HG02759 (cell line): ENCODE results near the gene SPRED2.
"Not testable (repeated sequence)": the region's sequence is repeated elsewhere in the genome, so short reads cannot be mapped to it uniquely, and the experiment has no call there.

ENCODE experiments used
- ATAC-seq: cut with Tn5 transposase; IDR thresholded peaks from one replicate; pipeline ENCODE4 v1.9.1; 2021; ENCODE audit warnings: mild to moderate bottlenecking, moderate library complexity; ENCODE audit not compliant: unreplicated experiment

SPRED2 gene

DNA sequence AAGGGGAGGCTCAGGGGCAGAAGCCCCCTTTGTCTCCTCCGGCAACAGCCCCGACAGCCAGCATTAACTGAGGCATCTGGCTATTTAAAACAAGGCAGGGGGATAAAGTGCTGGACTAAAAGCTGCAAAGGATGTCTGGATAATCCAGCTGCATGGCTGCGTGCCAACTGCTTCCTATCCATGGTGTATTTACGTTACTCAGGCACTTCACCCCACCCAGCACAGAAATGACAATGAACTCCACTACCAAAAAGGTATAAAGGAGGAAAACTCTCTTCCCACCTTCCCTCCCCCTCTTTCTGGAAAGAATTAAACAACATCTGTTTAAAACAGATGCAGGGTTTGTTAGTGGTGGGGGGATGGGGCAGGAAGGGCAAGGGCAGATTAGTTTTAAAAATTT, 82.5 kb downstream of the SPRED2 start:
- no peak for ATAC-seq

DNA sequence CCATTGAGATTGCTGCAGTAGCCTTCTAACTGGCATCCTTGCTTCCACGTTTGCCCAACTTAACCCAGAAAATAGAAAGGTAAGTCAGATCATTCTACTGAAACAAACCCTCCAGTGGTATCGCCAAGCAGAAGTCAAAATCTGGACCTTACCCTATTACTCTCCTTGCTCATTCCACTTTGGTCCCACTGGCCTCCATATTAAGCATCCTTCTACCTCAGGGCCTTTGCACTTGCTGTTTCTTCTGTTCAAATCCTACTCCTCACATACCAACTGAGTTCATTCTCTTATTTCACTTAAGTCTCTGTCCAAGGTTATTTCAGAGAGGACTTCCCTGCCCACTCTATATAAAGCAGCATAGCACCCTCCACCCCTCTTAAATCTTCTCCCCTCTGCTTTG, 84.5 kb downstream of the SPRED2 start:
- no peak for ATAC-seq

DNA sequence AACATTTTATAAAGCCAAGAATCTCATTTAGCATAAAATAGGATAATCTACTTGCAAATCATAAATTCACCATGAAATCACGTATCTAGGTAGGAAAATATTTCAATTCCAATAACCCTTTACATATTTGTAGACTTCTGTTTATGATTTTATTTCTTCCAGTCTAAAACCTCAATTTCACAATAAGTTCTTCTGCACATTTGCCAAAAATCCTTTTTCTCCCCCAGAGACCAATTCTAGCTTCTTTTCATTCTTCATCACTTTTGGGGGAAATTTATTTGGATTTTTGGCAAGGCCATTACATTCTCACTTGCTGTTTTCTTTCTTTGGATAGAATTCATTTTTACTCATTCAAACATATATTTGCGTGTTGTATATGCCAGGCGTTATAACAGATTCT, 86.8 kb downstream of the SPRED2 start:
- ATAC-seq: no peak

DNA sequence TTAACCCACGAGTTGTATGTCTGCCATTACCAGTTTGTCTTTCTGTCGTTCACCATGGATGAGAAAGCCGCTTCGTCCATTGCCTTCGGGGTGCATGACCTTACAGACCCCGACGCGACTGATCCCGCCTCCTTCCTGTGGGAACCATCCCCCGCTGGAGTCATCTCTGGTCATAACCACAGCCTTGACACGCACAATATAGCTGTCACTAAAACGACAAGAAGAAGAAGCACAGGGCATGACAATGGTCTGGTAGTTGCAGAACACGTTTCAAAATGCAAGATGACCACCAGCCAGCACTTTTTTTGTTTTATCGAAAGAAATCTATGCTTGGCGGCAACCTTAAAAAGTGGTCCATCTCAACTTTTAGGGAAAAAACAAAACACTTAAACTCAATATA, 87.7 kb downstream of the SPRED2 start:
- peak; percentile 53 for ATAC-seq

DNA sequence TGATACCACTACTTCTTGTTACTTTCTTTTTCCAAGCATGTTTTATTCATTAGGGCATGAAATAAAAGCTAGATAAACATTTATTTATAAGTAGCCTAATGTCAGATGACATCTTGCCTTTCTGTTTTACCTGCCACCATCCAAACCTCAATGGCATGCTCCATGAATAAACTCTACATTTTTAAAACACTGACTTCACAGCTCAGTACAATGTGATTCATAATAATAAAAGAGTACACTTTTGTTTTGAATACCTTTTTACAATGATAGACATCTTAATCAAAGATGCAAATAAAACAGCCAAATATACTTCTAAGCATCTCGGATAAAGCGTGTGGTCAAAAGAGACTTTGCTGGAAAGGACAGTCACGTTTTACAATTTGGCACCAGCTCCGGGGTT, 88.2 kb downstream of the SPRED2 start:
- no peak for ATAC-seq

DNA sequence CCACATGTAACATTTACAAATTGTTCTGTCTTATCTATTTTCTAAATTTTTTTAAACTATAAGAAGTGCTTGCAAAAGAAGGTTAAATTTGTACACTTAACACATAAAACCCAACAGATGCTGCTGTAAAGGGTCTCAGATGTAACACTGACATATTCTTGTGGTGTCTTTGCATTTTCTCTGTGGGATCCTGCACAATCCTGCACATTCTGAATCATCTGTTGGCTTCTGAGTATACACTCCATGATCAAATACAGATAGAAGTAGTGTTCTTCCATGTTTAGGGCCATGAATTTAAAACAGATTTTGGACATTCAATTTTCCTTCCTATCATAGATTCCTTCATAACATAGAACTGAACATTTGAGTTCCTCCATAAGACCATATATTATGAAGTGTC, 89.0 kb downstream of the SPRED2 start:
- no peak for ATAC-seq

DNA sequence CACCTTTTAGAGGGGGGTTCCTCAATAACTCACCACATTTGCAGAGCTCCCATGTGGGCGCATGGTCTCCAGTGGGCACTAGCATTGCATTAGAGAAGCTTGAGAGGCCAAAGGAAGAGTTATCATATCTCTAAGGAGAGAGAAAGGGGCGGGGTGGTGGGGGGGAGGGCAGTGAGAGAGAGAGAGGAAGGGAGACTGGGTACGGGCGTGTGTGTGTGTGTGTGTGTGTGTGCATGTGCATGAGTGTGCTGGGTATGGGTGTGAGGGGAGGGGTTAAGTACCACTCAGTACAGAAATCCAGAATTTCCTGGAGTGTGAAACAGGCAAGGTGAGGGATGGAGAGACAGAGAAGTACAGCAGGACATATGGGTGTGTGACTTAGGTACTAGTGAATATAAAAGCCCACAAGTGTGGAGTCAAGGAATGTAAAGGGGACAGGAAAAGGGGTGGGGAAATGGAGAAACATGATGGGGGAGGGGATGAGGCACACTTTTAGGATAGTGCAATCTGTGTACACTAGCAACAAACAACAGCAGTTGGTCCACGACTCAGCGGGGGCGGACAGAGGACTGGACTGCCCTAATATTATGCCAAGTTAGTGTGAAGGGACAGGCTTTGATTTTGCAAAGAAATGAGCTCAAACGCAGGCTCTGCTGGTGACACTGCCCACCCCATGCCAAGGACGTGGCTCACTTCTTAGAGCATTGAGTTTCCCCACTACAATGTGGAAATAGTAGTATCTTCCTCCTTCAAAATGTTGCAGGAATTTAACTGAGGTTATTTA, 91.3 kb downstream of the SPRED2 start:
- ATAC-seq: no peak

DNA sequence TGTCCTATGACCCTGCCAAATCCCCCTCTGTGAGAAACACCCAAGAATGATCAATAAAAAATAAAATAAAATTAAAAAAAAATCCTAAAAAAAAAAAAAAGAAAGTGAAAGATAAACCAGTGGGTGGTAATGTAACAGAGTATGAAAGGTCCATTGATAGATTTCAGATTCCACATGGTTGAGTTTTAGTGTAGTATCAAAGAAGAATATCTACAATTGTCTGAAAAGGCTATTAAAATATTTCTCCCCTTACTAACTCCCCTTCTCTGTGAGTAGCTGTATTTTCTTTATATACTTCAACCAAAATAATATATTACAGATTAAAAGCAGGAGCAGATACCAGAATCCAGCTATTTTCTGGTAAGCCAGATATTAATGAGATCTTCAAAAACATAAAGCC, 92.8 kb downstream of the SPRED2 start:
- no peak for ATAC-seq

DNA sequence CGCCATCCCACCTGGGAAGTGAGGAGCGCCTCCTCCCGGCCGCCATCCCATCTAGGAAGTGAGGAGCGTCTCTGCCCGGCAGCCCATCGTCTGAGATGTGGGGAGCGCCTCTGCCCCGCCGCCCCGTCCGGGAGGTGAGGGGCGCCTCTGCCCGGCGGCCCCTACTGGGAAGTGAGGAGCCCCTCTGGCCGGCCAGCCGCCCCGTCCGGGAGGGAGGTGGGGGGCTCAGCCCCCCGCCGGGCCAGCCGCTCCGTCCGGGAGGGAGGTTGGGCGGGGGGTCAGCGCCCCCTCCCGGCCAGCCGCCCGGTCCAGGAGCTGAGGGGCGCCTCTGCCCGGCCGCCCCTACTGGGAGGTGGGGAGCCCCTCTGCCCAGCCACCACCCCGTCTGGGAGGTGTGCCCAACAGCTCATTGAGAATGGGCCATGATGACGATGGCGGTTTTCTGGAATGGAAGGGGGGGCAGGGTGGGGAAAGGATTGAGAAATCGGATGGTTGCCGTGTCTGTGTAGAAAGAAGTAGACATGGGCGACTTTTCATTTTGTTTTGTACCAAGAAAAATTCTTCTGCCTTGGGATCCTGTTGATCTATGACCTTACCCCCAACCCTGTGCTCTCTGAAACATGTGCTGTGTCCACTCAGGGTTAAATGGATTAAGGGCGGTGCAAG, 93.4 kb downstream of the SPRED2 start:
- not testable (repeated sequence) for ATAC-seq

DNA sequence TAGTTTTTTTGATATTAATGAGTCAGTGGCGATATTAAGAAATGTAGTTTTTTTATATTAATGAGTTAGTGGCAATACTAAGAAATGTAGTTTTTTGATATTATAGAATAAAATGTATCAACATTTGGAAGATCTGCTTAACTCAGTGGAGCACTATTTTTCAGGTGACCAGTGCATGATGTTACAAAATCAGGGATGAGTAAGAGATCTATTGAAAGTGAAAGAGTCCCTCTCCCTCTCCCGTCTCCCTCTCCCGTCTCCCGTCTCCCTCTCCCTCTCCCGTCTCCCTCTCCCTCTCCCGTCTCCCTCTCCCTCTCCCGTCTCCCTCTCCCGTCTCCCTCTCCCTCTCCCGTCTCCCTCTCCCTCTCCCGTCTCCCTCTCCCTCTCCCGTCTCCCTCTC, 94.5 kb downstream of the SPRED2 start:
- ATAC-seq: not testable (repeated sequence)

DNA sequence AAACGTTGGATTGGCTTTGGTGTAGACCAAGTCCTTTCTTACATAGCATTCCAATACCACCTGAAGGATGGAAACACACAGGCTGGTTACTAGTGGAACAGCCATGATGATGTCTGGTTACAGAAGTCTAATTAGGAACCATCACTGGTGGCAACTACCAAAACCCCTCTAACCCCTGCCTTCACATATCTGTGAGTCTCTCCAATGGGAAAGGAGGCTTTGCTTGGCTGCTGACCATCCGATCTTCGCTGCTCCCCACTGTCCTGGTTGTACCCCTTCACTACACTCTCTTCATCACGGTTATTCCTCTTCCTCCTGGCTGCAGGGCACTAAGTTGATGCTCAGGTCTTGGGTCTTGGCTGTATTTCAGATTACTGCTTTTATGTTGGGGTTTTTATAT, 97.7 kb downstream of the SPRED2 start:
- no peak for ATAC-seq

DNA sequence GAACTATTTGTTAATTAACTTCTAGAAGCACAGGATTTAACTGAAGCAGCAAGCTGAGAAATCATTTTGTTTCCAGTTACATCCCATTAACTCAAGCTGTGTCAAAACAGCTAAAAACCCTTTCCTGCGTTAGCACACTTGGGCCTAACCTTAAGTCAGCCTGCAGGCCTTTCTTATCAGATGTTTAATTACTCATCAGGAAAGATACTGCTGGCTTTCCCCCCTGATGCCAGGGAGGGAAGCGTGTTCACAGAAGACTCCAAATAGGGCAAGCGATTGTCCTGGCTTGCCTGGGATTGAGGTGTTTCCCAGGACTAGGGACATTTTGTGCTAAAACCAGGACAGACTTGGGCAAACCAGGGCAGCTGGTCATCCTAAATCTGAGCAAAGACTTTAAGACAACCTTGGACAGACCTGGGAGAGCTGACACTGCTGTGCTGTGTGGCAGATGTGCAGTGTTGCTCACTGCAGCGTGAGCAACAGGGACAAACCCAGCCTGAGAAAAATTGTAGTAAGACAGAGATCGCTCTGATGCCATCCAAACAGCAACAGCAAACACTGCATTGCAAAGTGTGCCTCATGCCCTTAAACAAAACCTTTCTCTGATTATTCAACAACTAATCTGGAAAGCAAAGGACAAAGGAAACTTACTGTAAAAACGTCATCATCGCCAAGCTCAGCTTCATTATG, 100.9 kb downstream of the SPRED2 start:
- no peak for ATAC-seq

DNA sequence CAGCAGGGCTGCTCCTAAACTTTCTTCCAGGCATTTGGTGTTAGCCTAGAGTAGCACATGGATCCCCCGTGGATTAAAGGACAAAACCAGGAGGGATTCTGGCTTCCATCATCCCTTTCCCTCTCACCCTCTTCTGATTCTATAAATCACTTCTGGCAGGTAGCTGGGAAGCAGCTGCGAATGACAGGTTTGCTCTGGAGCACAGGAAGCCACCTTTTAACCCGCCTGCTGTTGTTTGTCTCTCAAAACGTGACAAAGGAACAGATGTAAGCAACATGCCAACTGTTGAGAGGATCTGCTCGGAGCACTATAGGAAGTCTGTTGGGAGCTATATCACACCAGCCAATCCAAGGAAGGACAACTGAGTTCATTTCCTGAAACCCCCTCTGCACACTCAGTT, 102.9 kb downstream of the SPRED2 start:
- ATAC-seq: no peak

DNA sequence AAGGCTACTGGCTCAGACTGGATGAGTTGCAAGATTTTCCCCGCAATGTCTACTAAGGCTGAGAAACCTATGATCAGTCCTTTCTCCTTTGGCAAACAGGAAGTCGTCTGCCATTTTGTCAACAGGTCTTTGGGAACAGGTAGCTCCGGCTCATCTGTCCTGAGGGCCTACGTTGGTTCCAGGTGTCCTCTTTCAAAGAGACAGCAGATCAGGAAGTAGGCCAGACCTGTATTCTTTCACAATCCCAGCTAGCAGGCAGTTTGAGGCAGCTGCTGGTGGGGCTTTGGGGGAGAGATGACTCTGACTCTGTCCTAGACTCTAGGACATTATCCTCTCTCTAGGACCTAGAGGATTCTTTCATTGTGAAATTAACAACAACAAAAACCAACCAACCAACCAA, 106.1 kb downstream of the SPRED2 start:
- ATAC-seq: no peak

DNA sequence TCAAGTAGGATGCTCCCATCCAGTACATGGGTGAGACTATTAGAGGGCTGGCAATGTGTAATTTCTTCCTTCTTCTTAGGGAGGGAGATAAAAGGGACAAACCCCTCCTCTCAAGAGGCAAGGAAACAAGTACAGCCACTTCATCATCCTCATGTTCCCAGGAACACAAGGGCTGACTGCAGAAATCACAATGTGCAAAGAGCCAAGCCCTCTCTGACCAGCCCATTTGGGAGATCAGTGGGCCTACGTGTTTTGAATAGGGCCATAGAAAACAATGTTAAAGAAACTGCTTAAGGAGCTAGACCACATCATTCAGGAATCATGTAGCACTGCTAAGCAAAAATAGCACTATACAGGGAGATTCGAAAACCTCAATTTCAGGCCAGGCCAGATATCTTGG, 107.3 kb downstream of the SPRED2 start:
- ATAC-seq: no peak

DNA sequence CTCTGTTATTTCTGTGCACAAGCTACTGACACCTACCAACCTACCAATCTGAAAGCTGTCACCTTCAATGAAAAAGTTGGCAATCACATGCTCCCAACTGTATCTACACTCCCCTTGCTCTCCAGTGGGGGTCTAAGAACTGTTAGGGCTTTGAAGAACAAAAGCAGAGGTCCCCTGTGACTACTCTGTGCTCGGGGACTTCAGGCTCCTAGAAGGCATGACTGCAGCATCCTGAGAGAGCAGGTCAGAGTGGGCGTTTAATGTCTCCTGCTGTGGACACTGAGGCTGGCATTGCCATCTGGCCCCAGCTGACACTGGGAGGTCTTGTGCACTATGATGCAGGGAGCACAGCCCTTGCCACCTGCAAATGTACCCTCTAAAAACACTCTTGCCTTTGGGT, 111.5 kb downstream of the SPRED2 start:
- no peak for ATAC-seq

DNA sequence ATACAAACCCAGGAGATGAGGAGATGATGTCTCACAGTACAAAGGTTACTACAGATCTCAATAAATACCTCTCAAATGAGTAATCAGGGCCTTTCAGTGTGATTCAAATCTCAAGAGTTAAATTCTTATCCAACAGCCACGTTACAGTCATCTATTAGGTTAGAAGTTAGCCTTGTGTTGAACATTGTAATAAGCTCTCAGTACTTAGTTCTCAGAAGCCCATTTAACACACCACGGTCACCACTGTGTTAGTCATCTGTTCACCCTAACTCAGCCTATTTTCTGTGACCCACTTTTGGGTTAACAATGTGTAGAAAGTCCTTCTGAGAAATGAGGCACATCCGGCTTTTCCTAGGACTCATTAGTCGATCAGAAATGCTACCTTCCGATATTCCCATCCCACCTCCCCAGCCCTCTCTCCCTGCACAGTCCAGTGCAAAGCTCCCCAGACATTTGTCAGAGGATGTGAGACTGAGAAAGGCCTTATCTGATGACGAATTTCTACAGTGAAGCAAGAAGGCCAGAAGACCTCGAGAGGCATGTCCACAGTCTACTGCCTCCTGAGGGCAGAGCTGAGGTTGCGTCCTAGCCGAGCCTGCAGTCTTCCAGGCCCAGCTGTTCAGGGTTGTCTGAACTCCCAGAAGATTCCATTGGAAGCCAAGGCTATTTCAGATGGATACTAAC, 112.2 kb downstream of the SPRED2 start:
- peak; percentile 76 for ATAC-seq

DNA sequence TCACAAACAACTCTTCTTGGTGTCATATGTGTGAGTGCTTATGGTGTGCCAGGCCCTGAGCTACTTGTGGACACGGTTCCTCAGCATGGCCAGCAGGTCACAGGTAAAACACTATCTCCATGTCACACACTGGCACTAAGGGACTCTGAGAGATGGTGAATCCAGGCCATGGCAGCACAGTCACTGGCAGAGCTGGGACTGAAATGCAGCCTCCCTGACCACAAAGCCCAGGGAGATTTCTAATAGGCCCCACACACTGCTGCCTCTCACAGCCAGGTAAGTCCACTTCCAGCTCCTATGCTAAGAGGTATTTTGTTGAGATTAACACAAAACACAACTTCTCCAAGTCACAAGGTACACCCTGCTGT, 112.7 kb downstream of the SPRED2 start:
- ATAC-seq: no peak

DNA sequence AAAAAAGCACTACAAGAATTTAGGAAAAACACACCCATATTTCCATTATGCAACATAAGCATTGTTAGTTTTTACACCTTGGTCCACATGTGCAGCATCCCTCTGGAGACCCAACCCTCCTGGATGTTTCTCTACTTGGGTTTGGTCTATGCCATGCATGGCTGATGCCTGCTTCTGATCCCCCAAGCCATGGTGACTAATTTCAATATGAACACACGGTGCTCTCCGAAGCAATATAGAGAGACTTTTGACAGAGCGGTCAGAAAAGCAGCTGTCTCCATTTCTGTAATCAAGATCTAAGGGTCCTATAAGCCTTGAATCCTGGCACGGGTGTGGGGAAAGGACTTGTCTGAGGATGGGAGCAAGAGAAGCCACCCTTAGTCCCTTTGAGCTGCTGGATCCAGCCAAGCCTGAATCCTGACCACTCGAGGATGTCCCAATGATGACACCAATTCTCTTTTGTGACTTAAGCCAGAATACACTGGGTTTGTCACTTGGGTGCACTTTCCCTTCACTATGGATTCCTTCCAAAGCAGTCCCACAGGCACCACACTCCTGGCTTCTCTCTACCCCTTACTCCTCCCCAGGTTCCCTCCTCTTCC, 113.2 kb downstream of the SPRED2 start:
- peak; percentile 22 for ATAC-seq

DNA sequence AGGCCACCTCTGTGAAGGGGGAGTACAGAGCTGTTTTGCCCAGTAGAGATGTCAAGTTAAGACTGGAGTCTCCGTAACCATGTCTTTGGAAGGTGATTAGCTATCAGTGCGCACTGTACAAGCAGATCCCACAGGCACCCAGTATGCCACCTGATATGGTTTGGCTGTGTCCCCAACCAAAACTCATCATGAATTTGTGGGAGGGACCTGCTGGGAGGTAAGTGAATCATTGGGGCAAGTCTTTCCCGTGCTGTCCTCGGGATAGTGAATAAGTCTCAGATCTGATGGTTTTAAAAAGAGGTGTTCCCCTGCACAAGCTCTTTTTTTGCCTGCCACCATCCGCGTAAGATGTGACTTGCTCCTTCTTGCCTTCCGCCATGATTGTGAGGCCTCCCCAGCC, 114.6 kb downstream of the SPRED2 start:
- no peak for ATAC-seq

DNA sequence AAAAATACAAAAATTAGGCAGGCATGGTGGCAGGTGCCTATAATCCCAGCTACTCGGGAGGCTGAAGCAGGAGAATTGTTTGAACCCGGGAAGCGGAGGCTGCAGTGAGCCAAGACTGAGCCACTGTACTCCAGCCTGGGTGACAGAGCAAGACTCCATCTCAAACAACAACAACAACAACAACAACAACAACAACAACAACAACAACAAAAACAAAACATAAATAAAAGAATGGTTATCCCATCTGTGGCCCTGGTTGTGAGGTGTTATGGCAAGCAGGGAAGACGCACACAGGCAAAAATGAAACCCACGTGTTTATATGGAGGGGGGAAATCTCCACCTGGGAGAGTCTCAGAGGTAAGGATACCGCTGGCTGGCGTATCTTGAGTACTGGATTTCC, 115.0 kb downstream of the SPRED2 start:
- ATAC-seq: not testable (repeated sequence)
